ENCODE data around the gene ASXL1. TPM values are rescaled to one million over a fixed set of nuclear protein-coding genes. Genes with fewer than 3 reads are reported as not detected.

The ASXL1 gene
- total RNA-seq, 2 donors from 2014 or later: 88.9 to 98.6 TPM

DNA sequence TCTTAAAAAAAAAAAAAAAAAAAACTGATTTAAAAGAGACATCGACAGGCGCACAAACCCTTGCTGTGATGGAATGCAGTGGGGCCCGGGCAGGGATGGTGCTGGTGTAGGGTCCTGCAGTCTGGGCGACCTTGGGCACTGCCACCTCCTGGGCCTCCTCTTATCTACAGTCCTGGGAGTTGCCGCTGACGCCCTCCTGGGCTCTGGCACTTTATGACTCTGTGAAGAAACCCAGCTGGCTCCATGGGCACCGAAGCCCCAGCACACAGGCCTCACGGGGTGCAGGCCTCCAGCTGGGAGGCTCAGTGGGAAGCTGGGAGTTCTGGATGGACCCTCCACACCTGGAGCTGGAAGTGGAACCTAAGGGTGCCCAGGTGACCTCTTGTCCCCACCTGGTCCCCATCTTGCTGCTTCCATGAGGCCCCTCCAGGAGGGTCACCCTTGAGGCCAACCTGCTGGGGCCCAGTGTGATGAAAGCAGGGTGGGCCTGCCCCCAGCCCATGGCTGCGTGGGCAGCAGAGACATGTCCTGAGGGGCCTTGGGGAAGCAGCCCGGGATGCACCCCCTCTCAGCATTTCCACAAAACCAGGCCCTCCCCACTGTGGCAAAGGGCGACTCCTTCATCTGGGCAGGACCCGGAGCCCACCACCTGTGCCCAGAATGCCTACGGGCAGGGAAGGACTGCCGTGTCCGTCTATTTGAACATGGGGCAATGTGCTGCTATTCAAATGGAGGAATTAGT is 104.9 kb downstream of the ASXL1 start:
- H3K4me1 ChIP-seq (ENCODE audit: control insufficient read depth, insufficient read depth, low read length): no peaks in the 10 kb centered on the region
- no peak for DNase-seq
- H3K36me3 ChIP-seq (ENCODE audit: control insufficient read depth, insufficient read depth, low read length): peaks cover 30% of the 10 kb centered on the region
- no peak overlapping the region for H3K27ac Mint-ChIP-seq
- peaks cover 19% of the 10 kb centered on the region for H3K36me3 Mint-ChIP-seq (ENCODE audit: low read depth)
- WGBS, 2 experiments (ENCODE audit: insufficient coverage in 1 of 2, insufficient read length in 1 of 2): 94 to 100% methylated on average over 10 to 15 of the region's 15 CpGs
- no peak overlapping the region for H3K9ac ChIP-seq (ENCODE audit: extremely low read depth, low read length, poor library complexity, severe bottlenecking)
- no peak overlapping the region for H3K4me3 Mint-ChIP-seq
- peak overlapping the region; percentile 76 for H3K27ac ChIP-seq (ENCODE audit: low read depth, low read length)
- no peaks in the 10 kb centered on the region for H3K27me3 Mint-ChIP-seq (ENCODE audit: insufficient read depth)
- TF ChIP-seq, protein P1, sequence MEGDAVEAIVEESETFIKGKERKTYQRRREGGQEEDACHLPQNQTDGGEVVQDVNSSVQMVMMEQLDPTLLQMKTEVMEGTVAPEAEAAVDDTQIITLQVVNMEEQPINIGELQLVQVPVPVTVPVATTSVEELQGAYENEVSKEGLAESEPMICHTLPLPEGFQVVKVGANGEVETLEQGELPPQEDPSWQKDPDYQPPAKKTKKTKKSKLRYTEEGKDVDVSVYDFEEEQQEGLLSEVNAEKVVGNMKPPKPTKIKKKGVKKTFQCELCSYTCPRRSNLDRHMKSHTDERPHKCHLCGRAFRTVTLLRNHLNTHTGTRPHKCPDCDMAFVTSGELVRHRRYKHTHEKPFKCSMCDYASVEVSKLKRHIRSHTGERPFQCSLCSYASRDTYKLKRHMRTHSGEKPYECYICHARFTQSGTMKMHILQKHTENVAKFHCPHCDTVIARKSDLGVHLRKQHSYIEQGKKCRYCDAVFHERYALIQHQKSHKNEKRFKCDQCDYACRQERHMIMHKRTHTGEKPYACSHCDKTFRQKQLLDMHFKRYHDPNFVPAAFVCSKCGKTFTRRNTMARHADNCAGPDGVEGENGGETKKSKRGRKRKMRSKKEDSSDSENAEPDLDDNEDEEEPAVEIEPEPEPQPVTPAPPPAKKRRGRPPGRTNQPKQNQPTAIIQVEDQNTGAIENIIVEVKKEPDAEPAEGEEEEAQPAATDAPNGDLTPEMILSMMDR (conservative IDR thresholded peaks at IDR 0.05): no peak
- H3K9me3 ChIP-seq (ENCODE audit: control insufficient read depth, low read length): no peaks in the 10 kb centered on the region
- H3K9me3 Mint-ChIP-seq: no peaks in the 10 kb centered on the region
- peaks cover 19% of the 10 kb centered on the region for H3K4me1 Mint-ChIP-seq
- H3K27me3 ChIP-seq (ENCODE audit: control insufficient read depth, insufficient read depth, low read length, poor library complexity, severe bottlenecking): no peaks in the 10 kb centered on the region
- no peak overlapping the region for H3K4me3 ChIP-seq (ENCODE audit: low read length)

DNA sequence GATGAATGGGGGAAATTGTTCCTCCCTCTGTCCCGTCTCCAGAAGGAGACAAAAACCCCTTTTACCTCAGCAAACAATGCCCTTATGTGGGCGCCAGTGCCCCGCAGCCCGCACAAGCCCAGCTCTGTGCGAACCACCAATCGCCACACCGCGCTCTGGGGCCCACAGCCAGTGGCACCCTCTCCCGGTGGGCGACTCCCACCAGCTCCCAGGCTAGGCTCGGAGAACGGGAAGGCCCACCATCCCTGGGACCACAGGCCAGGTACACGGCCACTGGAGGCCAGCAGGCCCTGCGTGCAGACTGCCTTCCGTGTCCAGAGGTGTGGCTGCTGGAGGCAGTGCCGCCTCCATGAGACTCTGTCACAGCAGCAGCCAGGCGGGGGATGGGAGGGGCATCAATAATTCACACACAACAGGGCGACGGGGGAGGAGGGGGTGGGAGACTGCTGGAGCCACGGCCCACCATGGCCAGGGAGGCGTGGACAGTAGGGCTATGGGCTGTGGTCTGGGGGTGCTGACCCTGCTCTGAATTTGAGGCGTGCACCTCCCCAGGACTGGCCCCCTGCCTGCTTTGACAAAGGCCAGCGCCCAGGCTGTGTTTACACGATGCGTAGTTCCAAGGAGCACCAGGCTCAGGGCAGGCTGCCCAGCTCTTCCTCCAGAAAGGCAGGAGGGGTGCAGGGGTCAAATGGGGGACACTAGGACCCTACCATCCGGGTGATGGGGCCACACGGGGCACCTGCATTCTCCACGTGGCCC is 105.7 kb downstream of the ASXL1 start:
- peaks cover 21% of the 10 kb centered on the region for H3K36me3 Mint-ChIP-seq (ENCODE audit: low read depth)
- Histone ChIP-seq H3K36me3 (ENCODE audit: control insufficient read depth, insufficient read depth, low read length) (peaks cover 30% of the 10 kb centered on the region), H3K9ac (ENCODE audit: extremely low read depth, low read length, poor library complexity, severe bottlenecking) (no peak overlapping the region), H3K4me1 (ENCODE audit: control insufficient read depth, insufficient read depth, low read length) (no peaks in the 10 kb centered on the region), H3K27ac (ENCODE audit: low read depth, low read length) (peak overlapping the region; percentile 76), H3K9me3 (ENCODE audit: control insufficient read depth, low read length) (no peaks in the 10 kb centered on the region), H3K27me3 (ENCODE audit: control insufficient read depth, insufficient read depth, low read length, poor library complexity, severe bottlenecking) (no peaks in the 10 kb centered on the region), H3K4me3 (ENCODE audit: low read length) (no peak overlapping the region)
- TF ChIP-seq, protein P1 (conservative IDR thresholded peaks at IDR 0.05): no peak
- no peak overlapping the region for H3K4me3 Mint-ChIP-seq
- H3K9me3 Mint-ChIP-seq: no peaks in the 10 kb centered on the region
- peaks cover 12% of the 10 kb centered on the region for H3K4me1 Mint-ChIP-seq
- no peaks in the 10 kb centered on the region for H3K27me3 Mint-ChIP-seq (ENCODE audit: insufficient read depth)
- DNase-seq: no peak
- WGBS, 2 experiments (ENCODE audit: insufficient coverage in 1 of 2, insufficient read length in 1 of 2): 83% methylated on average over 18 to 27 of the region's 28 CpGs
- H3K27ac Mint-ChIP-seq: no peak overlapping the region

DNA sequence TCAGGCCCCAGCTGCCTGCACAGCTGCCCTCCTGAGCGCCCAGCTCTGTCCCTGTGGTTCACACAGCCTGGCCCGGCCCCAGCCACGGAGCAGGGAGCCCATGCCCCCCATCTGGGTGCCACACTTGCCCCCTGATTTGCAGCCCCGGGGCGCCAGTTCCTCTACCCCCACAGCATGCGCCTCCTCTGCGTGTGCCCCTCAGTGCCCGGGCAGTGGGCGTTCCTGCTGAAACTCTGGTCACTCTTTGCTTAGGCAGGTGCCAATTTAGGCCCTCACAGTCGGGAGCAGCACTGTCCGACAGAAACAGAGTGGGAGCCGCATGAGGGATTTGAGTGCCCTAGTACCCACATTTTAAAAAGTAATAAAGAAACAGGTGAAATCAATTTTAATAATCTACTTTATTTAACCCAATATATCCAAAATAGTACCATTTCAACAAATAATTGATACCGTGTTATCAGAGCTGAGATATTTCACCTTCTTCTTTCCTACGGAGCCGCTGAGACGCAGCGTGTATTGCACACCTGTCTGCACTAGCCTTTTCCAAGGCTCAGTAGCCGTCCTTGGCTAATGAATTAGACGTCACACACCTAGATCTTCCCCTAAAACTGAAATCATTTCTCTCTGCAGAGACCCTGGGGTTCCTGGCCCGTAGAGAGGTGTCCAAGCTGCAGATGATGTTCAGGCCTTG is 106.4 kb downstream of the ASXL1 start:
- H3K27me3 ChIP-seq (ENCODE audit: control insufficient read depth, insufficient read depth, low read length, poor library complexity, severe bottlenecking): no peaks in the 10 kb centered on the region
- Mint-ChIP-seq H3K36me3 (ENCODE audit: low read depth) (peaks cover 24% of the 10 kb centered on the region), H3K27me3 (ENCODE audit: insufficient read depth) (no peaks in the 10 kb centered on the region), H3K9me3 (no peaks in the 10 kb centered on the region), H3K4me3 (no peak overlapping the region), H3K27ac (peak overlapping the region; percentile 76), H3K4me1 (peaks cover 12% of the 10 kb centered on the region)
- 92 to 95% methylated on average over 17 to 20 of the region's 20 CpGs for WGBS, 2 experiments (ENCODE audit: insufficient coverage in 1 of 2, insufficient read length in 1 of 2)
- TF ChIP-seq, protein P1 (conservative IDR thresholded peaks at IDR 0.05): no peak
- no peak overlapping the region for H3K9ac ChIP-seq (ENCODE audit: extremely low read depth, low read length, poor library complexity, severe bottlenecking)
- peaks cover 31% of the 10 kb centered on the region for H3K36me3 ChIP-seq (ENCODE audit: control insufficient read depth, insufficient read depth, low read length)
- DNase-seq: no peak
- no peaks in the 10 kb centered on the region for H3K9me3 ChIP-seq (ENCODE audit: control insufficient read depth, low read length)
- no peaks in the 10 kb centered on the region for H3K4me1 ChIP-seq (ENCODE audit: control insufficient read depth, insufficient read depth, low read length)
- H3K4me3 ChIP-seq (ENCODE audit: low read length): no peak overlapping the region
- H3K27ac ChIP-seq (ENCODE audit: low read depth, low read length): peak overlapping the region; percentile 76

All from endodermal cell (in vitro differentiated cells).